PC-9 (cell line): ENCODE measurements around the gene RXRG.

Experiments
- CTCF ChIP-seq: fragments of 200-600 bp; sonication (generic); conservative IDR thresholded peaks from 2 replicates; pipeline ENCODE4 v1.6.1; 2017; ENCODE audit warnings: mixed run types, antibody characterized with exemption, mild to moderate bottlenecking, moderate library complexity
- EZH2 ChIP-seq: fragments of 200-600 bp; sonication (generic); IDR thresholded peaks from 2 replicates; pipeline ENCODE4 v1.8.0; 2017; ENCODE audit warnings: antibody characterized with exemption, low read depth

- TF ChIP-seq CTCF (no peak), EZH2 (no peak)
Measured at GRCh38 chr1:165474196-165474595, 29.3 kb upstream of the RXRG start.
